Medulla oblongata (tissue), 1 donor: ENCODE measurements around the gene ROBO3.
A peak's percentile ranks its signal among the peaks of the same experiment; 100 is the strongest.

Experiments used
- DNase-seq: peaks from one replicate; pipeline ENCODE4 v3.0.0-alpha.2; 2015; ENCODE audit errors: extremely low spot score

Gene ROBO3

GRCh38 chr11:124876818-124877630, 11.8 kb downstream of the ROBO3 start:
- no peak for DNase-seq

GRCh38 chr11:124877631-124877909, 12.3 kb downstream of the ROBO3 start:
- no peak for DNase-seq

- DNase-seq: no peak
Measured at GRCh38 chr11:124877910-124878758, 12.9 kb downstream of the ROBO3 start.

- no peak for DNase-seq
Measured at GRCh38 chr11:124878759-124879492, 13.7 kb downstream of the ROBO3 start.

GRCh38 chr11:124879493-124880289, 14.5 kb downstream of the ROBO3 start:
- DNase-seq: no peak

GRCh38 chr11:124880290-124880611, 15.0 kb downstream of the ROBO3 start:
- no peak for DNase-seq

- DNase-seq: no peak
Measured at GRCh38 chr11:124880958-124881357, 15.7 kb downstream of the ROBO3 start.

GRCh38 chr11:124882339-124883071, 17.3 kb downstream of the ROBO3 start:
- DNase-seq: no peak

GRCh38 chr11:124884340-124884739, 19.1 kb downstream of the ROBO3 start:
- DNase-seq: no peak

- no peak for DNase-seq
Measured at GRCh38 chr11:124884869-124885479, 19.7 kb downstream of the ROBO3 start.

- no peak for DNase-seq
Measured at GRCh38 chr11:124886476-124886875, 21.2 kb downstream of the ROBO3 start.

GRCh38 chr11:124886978-124887666, 21.9 kb downstream of the ROBO3 start:
- DNase-seq: no peak

GRCh38 chr11:124887667-124888013, 22.4 kb downstream of the ROBO3 start:
- DNase-seq: no peak

- DNase-seq: peak; percentile 41
Measured at GRCh38 chr11:124889191-124890091, 24.2 kb downstream of the ROBO3 start.

- no peak for DNase-seq
Measured at GRCh38 chr11:124890151-124890550, 24.9 kb downstream of the ROBO3 start.

- DNase-seq: no peak
Measured at GRCh38 chr11:124890683-124891372, 25.6 kb downstream of the ROBO3 start.

GRCh38 chr11:124891373-124891861, 26.2 kb downstream of the ROBO3 start:
- no peak for DNase-seq

GRCh38 chr11:124892146-124892545, 26.9 kb downstream of the ROBO3 start:
- no peak for DNase-seq
